ENCODE results near the gene DUSP23. TPM values are rescaled to one million over a fixed set of nuclear protein-coding genes. Genes with fewer than 3 reads are reported as not detected.

Gene DUSP23
- total RNA-seq, 3 donors from 2014 or later, result 33.6 to 58.5 (median 48.8) TPM

- no peak for TF ChIP-seq CTCF (IDR thresholded peaks at IDR 0.05)
- H3K4me3 ChIP-seq, result no peak overlapping the region
- no peaks in the 10 kb centered on the region for H3K9me3 ChIP-seq
- no peaks in the 10 kb centered on the region for H3K36me3 ChIP-seq (ENCODE audit: low read depth)
- peaks cover 5% of the 10 kb centered on the region for H3K4me1 ChIP-seq (ENCODE audit: low read depth)
- no peak for ATAC-seq
- no peak for DNase-seq
- intact Hi-C loops (cut with DNase I, micrococcal nuclease), result no loop called here
Observed at GRCh38 chr1:159783724-159784123, 3.0 kb downstream of the DUSP23 start.

- Histone ChIP-seq H3K36me3 (ENCODE audit: low read depth) (no peaks in the 10 kb centered on the region), H3K4me3 (no peak overlapping the region), H3K4me1 (ENCODE audit: low read depth) (no peaks in the 10 kb centered on the region), H3K9me3 (no peaks in the 10 kb centered on the region)
- intact Hi-C loops (cut with DNase I, micrococcal nuclease), result no loop called here
- DNase-seq (no peak), ATAC-seq (no peak)
- no peak for TF ChIP-seq CTCF (IDR thresholded peaks at IDR 0.05)
Observed at GRCh38 chr1:159786465-159786864, 5.7 kb downstream of the DUSP23 start.

- Histone ChIP-seq H3K4me1 (ENCODE audit: low read depth) (no peaks in the 10 kb centered on the region), H3K4me3 (no peak overlapping the region), H3K9me3 (no peaks in the 10 kb centered on the region), H3K36me3 (ENCODE audit: low read depth) (no peaks in the 10 kb centered on the region)
- TF ChIP-seq CTCF (IDR thresholded peaks at IDR 0.05), result no peak
- DNase-seq, result no peak
- intact Hi-C loops (cut with DNase I, micrococcal nuclease), result no loop called here
- ATAC-seq, result no peak
Observed at GRCh38 chr1:159786966-159787365, 6.2 kb downstream of the DUSP23 start.

- TF ChIP-seq CTCF (IDR thresholded peaks at IDR 0.05), result peak; percentile 10
- peak in 1 of 3 donors; percentile 12 for DNase-seq
- intact Hi-C loops (cut with DNase I, micrococcal nuclease), result loop anchor here in 1 of 2 donors (10.0 kb wide), 1 partner anchor 214 kb away; no protein-coding TSS in a partner anchor
Observed at GRCh38 chr1:159790237-159790917, 9.6 kb downstream of the DUSP23 start.

GRCh38 chr1:159791031-159791430 lies 10.3 kb downstream of the DUSP23 start:
- intact Hi-C loops (cut with DNase I, micrococcal nuclease), result loop anchor here in 1 of 2 donors (10.0 kb wide), 1 partner anchor 214 kb away; no protein-coding TSS in a partner anchor
- no peak for ATAC-seq
- no peaks in the 10 kb centered on the region for H3K36me3 ChIP-seq (ENCODE audit: low read depth)
- H3K4me1 ChIP-seq (ENCODE audit: low read depth), result no peaks in the 10 kb centered on the region
- H3K4me3 ChIP-seq, result no peak overlapping the region
- TF ChIP-seq CTCF (IDR thresholded peaks at IDR 0.05), result no peak
- DNase-seq, result no peak
- H3K9me3 ChIP-seq, result no peaks in the 10 kb centered on the region

More at GRCh38 chr1:159790237-159790917, 9.6 kb downstream of the DUSP23 start:
- Histone ChIP-seq H3K36me3 (ENCODE audit: low read depth) (no peaks in the 10 kb centered on the region), H3K9me3 (no peaks in the 10 kb centered on the region), H3K4me3 (no peak overlapping the region), H3K4me1 (ENCODE audit: low read depth) (no peaks in the 10 kb centered on the region)
- peak; percentile 54 for ATAC-seq
